ENCODE results near the gene MEF2A. TPM values are rescaled to one million over a fixed set of nuclear protein-coding genes. Genes with fewer than 3 reads are reported as not detected.

MEF2A gene
- total and polyA plus RNA-seq, 9 donors: 25.5 to 82.7 (median 59.9) TPM

DNA sequence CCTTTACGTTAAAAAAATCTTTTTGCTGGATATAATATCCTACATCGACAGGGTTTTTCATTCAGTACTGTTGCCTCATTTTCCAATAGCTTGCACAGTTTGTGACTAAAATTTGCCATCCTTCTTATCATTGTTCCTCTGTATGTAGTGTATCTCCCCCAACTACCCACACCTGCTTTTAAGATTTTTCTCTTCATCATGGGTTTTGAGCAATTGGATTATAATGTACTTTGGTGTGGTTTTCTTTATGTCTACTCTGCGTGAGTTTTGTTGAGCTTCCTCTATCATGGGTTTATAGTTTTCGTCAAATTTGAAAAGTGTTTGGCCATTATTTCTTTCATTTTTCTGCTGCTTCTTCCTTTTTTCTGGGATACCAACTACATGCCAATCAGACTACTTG, 39.6 kb upstream of the MEF2A start:
- WGBS, 3 donors: 72 to 83% (median 73%) methylated on average over 4 of the region's 4 CpGs
- Histone ChIP-seq H3K27me3 (no peaks in the 10 kb centered on the region), H3K4me3 (no peak overlapping the region), H3K9me3 (no peaks in the 10 kb centered on the region), H3K4me1 (ENCODE audit: insufficient read depth) (no peaks in the 10 kb centered on the region), H3K36me3 (no peaks in the 10 kb centered on the region), H3K27ac (no peak overlapping the region)
- TF ChIP-seq EP300 (IDR thresholded peaks at IDR 0.05) (no peak), POLR2A (IDR thresholded peaks at IDR 0.05) (no peak)
- TF ChIP-seq, protein P1, sequence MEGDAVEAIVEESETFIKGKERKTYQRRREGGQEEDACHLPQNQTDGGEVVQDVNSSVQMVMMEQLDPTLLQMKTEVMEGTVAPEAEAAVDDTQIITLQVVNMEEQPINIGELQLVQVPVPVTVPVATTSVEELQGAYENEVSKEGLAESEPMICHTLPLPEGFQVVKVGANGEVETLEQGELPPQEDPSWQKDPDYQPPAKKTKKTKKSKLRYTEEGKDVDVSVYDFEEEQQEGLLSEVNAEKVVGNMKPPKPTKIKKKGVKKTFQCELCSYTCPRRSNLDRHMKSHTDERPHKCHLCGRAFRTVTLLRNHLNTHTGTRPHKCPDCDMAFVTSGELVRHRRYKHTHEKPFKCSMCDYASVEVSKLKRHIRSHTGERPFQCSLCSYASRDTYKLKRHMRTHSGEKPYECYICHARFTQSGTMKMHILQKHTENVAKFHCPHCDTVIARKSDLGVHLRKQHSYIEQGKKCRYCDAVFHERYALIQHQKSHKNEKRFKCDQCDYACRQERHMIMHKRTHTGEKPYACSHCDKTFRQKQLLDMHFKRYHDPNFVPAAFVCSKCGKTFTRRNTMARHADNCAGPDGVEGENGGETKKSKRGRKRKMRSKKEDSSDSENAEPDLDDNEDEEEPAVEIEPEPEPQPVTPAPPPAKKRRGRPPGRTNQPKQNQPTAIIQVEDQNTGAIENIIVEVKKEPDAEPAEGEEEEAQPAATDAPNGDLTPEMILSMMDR (IDR thresholded peaks at IDR 0.05): no peak
- intact Hi-C loops (cut with DNase I): no loop called here
- no peak for DNase-seq

DNA sequence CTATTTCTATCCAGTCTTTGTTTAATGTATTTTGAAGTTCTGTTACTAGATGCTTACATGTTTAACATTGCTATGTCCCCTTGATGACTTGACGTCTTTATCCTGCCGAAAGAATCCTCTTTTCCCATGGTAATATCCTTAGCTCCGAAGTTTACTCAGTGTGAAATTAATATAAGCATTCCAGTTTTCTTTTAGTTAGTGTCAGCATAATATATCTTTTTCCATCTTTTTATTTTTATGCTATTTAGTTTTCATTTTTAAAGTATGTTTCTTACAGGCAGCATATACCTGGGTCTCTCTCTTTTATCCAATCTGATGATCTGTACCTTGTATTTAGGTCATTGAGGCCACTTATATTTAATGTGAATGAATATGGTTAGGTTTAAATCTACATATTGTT, 39.1 kb upstream of the MEF2A start:
- H3K9me3 ChIP-seq: no peaks in the 10 kb centered on the region
- no peaks in the 10 kb centered on the region for H3K27me3 ChIP-seq
- no peak overlapping the region for H3K4me3 ChIP-seq
- TF ChIP-seq EP300 (IDR thresholded peaks at IDR 0.05) (no peak), POLR2A (IDR thresholded peaks at IDR 0.05) (no peak)
- 88 to 92% (median 89%) methylated on average over 3 of the region's 3 CpGs for WGBS, 3 donors
- H3K36me3 ChIP-seq: no peaks in the 10 kb centered on the region
- intact Hi-C loops (cut with DNase I): no loop called here
- no peaks in the 10 kb centered on the region for H3K4me1 ChIP-seq (ENCODE audit: insufficient read depth)
- H3K27ac ChIP-seq: no peak overlapping the region
- no peak for DNase-seq

DNA sequence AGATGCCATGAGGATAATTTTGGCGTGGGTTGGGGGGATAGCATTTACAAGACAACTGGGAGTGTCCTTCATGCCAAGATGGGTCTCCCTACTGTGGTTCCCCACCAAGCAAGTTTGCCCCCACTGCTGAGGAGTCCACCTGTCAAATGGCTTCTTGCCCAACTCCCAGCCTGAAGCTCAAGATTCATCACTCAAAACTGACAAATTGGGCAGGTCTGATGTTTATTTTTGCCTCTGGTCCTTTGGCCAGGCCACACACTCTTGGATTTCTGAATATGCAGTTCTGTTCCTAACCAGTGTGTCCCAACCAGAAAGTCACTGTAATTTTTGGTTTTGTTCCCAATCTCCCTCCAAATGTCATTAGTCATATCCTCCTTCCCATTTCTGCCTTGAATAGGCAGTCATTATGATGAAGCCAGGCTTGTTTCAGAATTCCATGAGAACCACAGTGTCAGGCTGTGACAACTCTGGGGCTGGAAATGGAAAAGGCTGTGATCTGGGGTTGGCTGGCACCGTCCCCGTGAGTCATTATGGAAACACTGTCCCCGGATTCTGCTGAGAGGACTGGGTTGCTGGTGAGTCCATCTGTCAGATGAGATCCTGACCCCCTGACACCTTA, 29.3 kb upstream of the MEF2A start:
- peak in 1 of 5 donors; percentile 41 for DNase-seq
- intact Hi-C loops (cut with DNase I): no loop called here
- H3K4me3 ChIP-seq: no peak overlapping the region
- no peaks in the 10 kb centered on the region for H3K4me1 ChIP-seq (ENCODE audit: insufficient read depth)
- 69 to 82% (median 79%) methylated on average over 4 of the region's 4 CpGs for WGBS, 3 donors
- no peaks in the 10 kb centered on the region for H3K9me3 ChIP-seq
- H3K27me3 ChIP-seq: no peaks in the 10 kb centered on the region
- H3K36me3 ChIP-seq: no peaks in the 10 kb centered on the region
- no peak overlapping the region for H3K27ac ChIP-seq
- TF ChIP-seq, protein P1 (IDR thresholded peaks at IDR 0.05): no peak
- TF ChIP-seq EP300 (IDR thresholded peaks at IDR 0.05) (no peak), POLR2A (IDR thresholded peaks at IDR 0.05) (no peak)

DNA sequence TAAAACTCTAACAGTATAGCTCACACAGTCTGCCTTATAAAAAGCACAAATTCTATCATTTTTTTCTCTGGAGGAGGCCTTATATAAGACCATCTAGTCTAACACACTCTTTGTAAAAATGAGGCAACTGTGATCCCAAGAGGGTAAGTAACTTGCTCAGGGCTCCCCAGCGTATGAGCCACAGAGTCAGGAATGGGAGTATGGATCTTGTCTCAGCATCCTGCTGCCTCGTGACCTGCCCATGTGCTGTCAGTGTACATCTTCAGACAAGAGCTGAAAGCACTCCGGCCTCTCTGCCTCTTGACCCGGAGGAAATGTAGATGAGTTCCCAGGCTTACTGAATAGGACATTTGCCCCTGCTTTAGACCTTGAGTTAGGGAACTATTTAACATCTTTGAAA, 28.4 kb upstream of the MEF2A start:
- Histone ChIP-seq H3K4me1 (ENCODE audit: insufficient read depth) (no peaks in the 10 kb centered on the region), H3K27ac (no peak overlapping the region), H3K36me3 (no peaks in the 10 kb centered on the region), H3K9me3 (no peaks in the 10 kb centered on the region), H3K27me3 (no peaks in the 10 kb centered on the region), H3K4me3 (no peak overlapping the region)
- TF ChIP-seq POLR2A (IDR thresholded peaks at IDR 0.05) (no peak), EP300 (IDR thresholded peaks at IDR 0.05) (no peak)
- TF ChIP-seq, protein P1 (IDR thresholded peaks at IDR 0.05): no peak
- no peak for DNase-seq
- intact Hi-C loops (cut with DNase I): no loop called here
- 69 to 79% (median 70%) methylated on average over 4 of the region's 4 CpGs for WGBS, 3 donors

DNA sequence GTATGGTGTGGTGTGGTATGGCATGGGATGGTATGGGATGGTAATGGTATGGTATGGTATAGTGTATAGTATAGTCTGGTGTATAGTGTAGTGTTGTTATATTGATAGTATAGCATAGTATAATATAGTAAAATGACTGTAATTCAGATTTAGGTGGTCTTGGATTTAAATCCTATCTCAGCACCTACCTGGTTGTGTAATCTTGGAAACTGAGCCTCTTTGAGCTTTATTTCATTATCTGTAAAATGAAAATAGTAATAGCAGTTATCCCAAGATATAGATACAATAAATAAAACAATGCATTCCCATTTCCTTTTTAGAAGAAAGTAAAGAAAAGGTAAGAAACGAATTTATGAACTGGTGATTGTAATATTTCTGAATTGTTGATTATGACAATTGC, 27.5 kb upstream of the MEF2A start:
- 75 to 92% (median 83%) methylated on average over 1 of the region's 1 CpG for WGBS, 3 donors
- H3K4me3 ChIP-seq: no peak overlapping the region
- no peaks in the 10 kb centered on the region for H3K36me3 ChIP-seq
- H3K9me3 ChIP-seq: no peaks in the 10 kb centered on the region
- no peak for DNase-seq
- intact Hi-C loops (cut with DNase I): no loop called here
- no peak for TF ChIP-seq EP300 (IDR thresholded peaks at IDR 0.05)
- no peak for TF ChIP-seq POLR2A (IDR thresholded peaks at IDR 0.05)
- TF ChIP-seq, protein P1 (IDR thresholded peaks at IDR 0.05): no peak
- no peaks in the 10 kb centered on the region for H3K4me1 ChIP-seq (ENCODE audit: insufficient read depth)
- H3K27me3 ChIP-seq: no peaks in the 10 kb centered on the region
- H3K27ac ChIP-seq: no peak overlapping the region
